Heart left ventricle (tissue), 13 donors: ENCODE results near the gene CWC27.

Source experiments
- POLR2A ChIP-seq, 2 donors: fragments of 450-650 bp; IDR thresholded peaks; one replicate each; pipeline ENCODE4 v1.6.1; 2017; ENCODE audit warnings: antibody characterized with exemption in 2 of 2, mild to moderate bottlenecking in 2 of 2, moderate library complexity in 2 of 2
- TF ChIP-seq, protein P1 (sequence below), 12 donors: fragments of 200-600 bp; sonication (generic) in 4 of 12; IDR thresholded peaks; one replicate each; pipeline versions ENCODE4 v1.5.0 to v1.8.0; 2018 to 2022; ENCODE audit warnings: antibody characterized with exemption in 12 of 12, mild to moderate bottlenecking in 5 of 12
- donor health status: ischemic (EF 13 %, LVEDD 7.1; RV severe dilation, severe dysfunction).
- donor health status: DM: no; HTN: yes; CAD: no.
- donor health status: DM: no; HTN: no; CAD: no.
- donor health status: ischemic (EF 25% LVEDD 6.9; RV normal size, moderate dysfunction).
- donor health status: ischemic (EF 25% LVEDD 5.7; RV mildly dilated, moderate dysfunction).
- donor health status: ischemic (EF 35%, LVEDD 5.7; RV mildly dilated, moderate dysfunction).
- donor health status: nonischemic (EF 11% LVEDD 7.7; RV severe dilation, severe dysfunction).
- donor health status: DM: yes; HTN: yes; CAD: no.
- donor health status: PGD.
- donor health status: ischemic (EF 29% LVEDD 5.4; RV normal size, mild dysfunction).
- donor health status: nonischemic (EF 23%, LVEDD 6.1; RV moderate dilation, normal function).

DNA sequence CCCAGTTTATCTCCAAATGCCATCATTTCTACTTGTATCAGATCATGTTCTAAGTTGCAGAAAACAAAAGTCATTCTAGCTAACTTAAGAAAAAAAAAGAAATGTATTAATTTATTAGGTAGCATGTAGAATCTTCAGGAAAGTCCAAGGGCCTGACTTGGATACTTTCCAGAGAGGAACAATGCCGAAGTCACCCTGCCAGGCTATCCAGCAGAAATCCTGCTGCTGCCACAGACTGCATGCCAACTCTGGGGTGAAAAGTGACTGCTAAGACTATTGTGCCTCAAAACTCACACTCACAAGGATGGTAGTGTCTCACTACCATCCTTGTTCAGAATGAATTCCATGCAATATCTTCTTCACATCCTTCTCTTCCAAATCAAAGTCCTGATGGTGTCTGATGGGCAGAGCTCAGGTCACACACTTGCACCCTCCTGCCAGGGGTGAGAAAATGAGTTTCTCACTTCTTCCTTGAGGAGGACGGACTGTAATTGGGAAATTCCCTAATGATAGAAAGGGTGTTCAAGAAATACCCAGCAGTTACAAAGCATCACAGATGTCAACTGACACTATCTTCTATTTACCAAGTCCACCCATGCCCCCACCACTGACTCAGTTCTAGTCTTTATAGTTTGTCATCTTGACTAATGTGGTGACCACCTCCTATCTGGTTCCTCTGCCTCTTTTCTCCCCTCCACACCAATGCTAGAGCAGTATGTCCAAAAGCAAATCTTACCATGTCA lies 279.4 kb downstream of the CWC27 start:
- TF ChIP-seq, protein P1, sequence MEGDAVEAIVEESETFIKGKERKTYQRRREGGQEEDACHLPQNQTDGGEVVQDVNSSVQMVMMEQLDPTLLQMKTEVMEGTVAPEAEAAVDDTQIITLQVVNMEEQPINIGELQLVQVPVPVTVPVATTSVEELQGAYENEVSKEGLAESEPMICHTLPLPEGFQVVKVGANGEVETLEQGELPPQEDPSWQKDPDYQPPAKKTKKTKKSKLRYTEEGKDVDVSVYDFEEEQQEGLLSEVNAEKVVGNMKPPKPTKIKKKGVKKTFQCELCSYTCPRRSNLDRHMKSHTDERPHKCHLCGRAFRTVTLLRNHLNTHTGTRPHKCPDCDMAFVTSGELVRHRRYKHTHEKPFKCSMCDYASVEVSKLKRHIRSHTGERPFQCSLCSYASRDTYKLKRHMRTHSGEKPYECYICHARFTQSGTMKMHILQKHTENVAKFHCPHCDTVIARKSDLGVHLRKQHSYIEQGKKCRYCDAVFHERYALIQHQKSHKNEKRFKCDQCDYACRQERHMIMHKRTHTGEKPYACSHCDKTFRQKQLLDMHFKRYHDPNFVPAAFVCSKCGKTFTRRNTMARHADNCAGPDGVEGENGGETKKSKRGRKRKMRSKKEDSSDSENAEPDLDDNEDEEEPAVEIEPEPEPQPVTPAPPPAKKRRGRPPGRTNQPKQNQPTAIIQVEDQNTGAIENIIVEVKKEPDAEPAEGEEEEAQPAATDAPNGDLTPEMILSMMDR (IDR thresholded peaks at IDR 0.05): no peak
- no peak for TF ChIP-seq POLR2A (IDR thresholded peaks at IDR 0.05)
